HG02642 (cell line): ENCODE results near the gene KCMF1.

ENCODE experiments used
- ATAC-seq: cut with Tn5 transposase; IDR thresholded peaks from one replicate; pipeline ENCODE4 v1.9.1; 2021; ENCODE audit warnings: mild to moderate bottlenecking; ENCODE audit not compliant: unreplicated experiment, poor library complexity

The KCMF1 gene

DNA sequence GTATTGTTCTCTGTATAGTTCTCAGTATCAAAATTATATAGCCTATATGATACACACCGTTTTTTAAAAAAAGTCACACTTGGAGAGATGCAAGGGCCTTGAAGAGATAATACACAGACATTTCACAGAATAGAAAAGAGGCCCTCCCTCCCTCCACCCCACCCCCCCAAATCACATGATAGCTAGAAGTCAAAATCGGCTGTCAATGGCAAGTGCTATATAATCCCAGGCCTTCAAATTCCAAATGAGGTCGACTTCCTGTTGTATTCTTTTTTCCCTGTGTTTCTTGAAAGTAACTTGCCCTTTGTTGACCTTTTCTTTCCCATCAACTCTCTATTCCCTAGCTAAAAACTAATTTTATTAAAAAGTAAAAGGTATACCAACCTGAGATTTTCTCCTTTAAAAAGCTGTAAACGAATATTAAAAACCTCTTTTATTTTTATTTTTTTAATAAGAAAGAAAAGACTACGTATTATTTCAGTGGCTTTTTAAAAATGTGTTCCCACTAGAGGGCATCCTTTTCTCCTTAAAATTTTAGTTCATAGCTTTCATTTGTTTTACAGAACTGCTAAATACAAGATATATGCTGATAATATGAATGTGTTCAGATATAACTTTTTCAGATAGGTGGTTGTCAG is 46.6 kb downstream of the KCMF1 start:
- no peak for ATAC-seq

GRCh38 chr2:85018049-85018447 is 47.1 kb downstream of the KCMF1 start:
- ATAC-seq = no peak

DNA sequence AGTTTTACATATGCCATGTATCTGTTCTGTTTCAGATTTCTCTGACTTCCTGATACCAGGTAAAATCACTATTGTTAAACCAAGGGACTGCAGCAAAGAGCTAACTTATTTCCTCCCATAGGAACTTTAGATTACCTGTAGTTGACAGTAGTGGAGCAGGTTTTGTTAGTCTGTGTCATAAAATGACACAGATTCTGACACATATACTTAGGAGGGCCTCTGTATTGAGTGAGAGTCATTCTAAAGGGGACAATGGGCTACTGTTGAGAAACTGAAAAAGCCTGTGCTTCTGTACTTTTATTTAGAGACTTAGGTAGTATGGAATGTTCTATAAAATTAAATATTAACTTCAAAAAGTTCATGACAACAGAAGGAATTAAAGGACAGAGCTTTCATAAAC is 48.2 kb downstream of the KCMF1 start:
- ATAC-seq = no peak

- ATAC-seq = no peak
Observed at GRCh38 chr2:85022232-85022631, 51.3 kb downstream of the KCMF1 start.

DNA sequence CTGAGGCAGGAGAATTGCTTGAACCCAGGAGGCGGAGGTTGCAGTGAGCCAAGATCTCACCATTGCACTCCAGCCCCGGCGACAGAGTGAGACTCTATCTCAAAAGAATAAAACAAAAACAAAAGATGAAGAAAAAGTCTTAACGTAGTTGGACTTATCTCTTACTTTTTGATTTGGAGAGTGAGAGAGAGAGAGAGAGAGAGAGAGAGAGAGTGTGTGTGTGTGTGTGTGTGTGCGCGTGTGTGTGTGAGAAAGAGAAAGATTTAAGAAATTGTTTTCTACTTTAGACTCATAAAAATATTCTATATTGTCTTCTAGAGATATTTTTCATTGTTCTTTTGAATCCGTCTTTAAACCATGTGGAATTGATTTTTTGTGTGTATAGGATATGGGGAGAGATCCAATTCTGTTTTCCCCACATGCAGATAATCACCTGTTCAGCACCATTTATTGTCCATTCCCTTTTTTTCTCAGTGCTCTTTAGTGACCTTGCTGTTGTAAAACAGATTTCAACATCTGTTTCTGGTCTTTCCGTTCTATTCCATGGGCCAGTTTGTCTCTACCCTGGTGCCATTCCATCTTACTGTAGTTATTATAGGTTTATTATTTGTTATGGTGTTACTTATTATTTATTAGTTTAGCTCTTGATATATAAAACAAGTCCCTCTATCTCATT is 53.5 kb downstream of the KCMF1 start:
- ATAC-seq = no peak

DNA sequence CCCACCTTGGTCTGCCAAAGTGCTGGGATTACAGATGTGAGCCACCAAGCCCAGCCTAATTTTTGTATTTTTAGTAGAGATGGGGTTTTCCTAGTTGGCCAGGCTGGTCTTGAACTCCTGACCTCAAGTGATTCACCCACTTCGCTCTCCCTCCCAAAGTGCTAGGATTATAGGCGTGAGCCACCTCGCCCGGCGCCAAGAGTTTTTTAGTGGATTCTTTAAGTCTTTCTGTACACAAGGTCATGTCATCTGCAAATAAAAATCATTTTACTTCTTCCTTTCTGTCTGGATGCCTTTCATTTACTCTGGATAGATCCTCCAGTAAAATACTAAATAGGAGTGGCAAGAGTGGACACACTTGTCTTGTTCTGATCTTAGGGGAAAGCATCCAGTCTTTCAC is 61.7 kb downstream of the KCMF1 start:
- ATAC-seq = no peak

DNA sequence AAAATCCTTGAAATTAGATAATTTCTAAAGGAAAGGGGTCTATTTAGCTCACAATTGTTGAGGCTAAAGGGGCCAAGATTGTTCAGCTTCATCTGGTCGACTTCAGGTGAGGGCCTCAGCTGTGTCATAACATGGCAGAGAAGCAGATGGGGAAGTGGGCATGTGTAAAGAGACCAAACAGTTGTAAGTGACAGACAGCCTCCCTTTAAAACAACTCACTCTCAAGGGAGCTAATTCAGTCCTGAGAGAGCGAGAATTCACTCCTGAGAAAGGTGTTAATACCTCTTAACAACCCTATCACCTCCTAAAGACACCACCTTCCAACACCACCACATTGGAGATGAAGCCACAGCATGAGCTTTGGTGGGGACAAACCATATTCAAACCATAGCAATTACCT is 62.4 kb downstream of the KCMF1 start:
- ATAC-seq = no peak

DNA sequence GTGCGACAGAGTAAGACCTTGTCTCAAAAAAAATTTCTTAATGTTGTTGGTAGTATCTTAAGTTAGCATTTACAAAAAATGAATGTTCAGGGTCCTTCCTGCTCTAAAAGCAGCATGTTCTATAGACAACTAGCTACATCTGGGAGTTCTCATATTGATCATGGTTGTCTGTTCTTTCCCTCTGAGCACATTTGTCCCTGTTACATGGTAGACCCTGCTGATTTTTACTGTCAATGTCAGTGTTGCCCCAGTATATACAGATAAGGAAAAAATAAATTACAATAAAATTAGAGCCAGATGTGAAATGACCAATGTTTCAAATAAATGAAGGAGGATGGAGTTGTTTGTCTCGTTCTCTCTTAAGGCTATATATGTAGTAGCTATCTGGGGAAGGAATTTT is 63.2 kb downstream of the KCMF1 start:
- no peak for ATAC-seq

DNA sequence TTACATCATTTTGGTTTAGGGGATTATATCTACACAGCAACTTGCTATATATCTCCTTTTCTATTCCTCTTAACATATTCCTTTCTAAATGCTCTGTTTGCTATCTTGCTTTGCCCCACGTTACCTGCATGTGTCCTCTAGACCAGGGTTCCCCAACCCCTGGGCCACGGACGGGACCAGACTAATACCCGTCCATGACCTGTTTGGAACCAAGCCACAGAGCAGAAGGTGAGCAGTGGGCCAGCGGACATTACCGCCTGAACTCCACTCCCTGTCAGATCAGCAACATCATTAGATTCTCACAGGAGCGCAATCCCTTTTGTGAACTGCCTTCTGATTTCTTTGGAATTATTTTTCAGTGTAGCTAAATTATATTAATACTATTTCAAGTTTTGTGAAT is 66.7 kb downstream of the KCMF1 start:
- ATAC-seq = no peak

DNA sequence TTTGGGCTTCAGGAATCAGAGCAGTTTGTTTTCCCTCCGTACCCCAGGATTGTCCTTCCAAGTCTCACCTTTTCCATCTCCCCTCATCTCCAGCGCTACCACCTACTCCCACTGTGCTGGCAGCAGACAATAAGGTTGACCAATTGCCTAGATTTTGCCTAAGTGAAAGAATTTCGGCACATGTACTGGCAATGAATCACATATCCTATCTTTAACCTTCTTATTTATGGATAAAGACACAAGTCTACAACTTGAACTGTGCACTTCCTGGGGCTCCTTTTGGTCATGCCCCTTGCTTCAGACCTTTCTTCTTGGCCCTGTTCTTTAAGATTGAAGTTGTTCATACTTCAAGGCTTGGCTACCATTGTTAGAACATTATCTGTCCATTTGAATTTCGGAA is 71.4 kb downstream of the KCMF1 start:
- no peak for ATAC-seq

DNA sequence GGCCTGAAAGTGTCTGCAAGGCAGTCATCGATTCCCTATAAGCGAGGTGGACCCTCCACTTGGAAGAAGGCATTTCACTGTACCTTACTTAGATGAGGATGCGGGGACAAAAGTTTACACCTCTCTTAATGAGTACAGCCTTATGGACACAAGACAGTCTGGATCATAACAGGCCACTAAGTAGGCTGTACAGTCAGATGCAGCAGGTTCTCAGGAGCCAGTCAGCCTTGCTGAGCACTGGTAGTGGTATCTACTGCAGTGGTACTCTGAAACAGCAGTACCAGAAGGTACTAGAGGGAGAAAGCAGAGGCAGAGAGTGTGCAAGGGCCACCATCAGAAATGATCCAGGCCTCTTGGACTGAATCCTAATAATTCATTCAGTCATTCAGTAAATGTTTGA is 77.6 kb downstream of the KCMF1 start:
- no peak for ATAC-seq

GRCh38 chr2:85049236-85049635 is 78.3 kb downstream of the KCMF1 start:
- ATAC-seq = no peak

DNA sequence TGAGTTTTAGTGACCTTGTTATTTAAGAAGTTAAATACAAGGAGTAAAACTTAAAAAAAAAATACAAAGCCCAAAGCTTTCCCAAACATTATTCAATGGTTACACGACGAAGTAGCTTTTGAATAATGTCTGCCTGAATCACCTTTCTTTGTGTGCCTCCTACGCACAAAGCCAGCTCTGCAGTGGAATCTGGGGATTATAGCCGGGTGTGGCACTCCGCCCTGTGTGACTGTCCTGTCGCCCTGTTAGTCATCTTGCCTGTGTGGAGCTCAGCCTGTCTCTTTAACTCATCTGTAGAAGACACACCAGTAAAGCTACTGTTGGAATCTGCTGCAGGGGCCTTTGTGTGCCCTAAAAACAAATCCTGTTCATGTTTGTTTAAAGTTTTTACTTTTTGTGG is 82.8 kb downstream of the KCMF1 start:
- no peak for ATAC-seq

DNA sequence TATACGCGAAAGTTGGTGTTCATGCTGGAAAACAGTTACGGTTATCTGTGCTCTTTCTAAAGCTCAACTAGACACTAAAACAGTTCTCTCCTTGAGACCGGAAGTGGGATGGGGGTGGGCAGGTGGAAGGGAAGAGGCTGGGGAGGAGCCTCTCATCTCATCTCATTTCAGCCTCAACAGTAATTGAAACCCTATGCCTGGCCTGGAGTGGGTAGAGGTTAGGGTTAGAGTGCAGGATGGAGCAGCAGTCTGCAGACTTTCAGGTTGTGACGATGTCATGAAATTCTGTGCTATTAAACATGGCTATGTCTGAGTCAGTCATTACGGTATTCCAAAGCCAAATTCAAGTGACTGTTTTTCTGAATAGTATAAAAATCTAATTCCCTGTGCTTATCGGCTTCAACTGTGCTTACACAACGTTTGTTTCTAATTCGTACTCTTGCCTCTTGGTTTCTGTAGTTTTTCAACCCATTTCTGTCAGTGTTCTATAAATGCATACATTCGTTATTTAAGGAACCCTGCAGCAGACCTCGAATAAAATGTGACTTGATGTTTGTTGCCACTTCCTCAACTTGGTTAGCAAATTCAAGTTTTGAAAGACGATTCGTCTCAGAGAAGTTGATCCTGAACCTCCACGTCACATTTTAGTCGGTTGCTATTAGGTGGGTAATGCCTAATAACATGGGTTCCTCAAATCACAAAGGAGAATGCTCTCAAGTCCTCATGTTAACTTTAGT is 86.4 kb downstream of the KCMF1 start:
- ATAC-seq = no peak

GRCh38 chr2:85061896-85062295 is 90.9 kb downstream of the KCMF1 start:
- ATAC-seq = no peak

DNA sequence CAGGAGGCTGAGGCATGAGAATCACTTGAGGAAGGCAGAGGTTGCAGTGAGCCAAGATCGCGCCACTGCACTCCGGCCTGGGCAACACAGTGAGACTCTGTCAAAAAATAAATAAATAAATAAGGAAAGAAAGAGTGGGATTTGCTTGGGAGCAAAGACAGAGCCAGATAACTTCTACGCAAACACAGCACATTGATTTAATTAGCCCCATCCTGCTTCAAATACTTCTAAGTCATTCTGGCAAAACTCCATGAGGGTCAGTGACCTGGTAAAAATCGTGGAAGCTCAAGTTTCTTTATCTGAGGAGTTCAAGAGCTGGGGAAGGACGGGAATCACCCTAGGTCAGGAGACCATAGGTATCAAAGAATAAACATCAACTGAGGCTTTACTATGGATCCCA is 91.6 kb downstream of the KCMF1 start:
- no peak for ATAC-seq

DNA sequence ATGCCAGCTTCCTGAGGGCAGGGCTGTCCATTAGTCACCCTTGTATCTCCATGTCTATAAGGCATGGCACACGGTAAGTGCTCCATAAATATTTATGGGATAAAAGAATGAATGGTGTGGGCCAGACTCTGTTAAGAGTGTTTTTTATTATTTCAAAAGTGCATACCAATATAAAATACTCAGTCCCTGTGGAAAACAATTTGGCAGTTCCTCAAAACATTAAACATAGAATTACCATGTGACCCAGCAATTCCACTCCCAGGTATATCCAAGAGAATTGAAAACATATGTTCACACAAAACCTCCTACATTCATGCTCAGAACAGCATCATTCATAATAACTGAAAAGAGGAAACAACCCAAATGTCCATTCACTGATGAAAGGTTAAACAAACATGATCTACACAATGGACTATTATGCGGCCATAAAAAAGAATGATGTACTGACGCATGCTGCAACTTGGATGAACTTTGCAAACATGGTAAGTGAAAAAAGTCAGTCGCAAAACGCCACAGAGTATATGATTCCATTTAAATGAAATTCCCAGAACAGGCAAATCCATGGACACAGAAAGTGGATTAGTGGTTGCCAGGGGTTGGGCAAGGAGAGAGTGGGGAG is 93.1 kb downstream of the KCMF1 start:
- ATAC-seq = no peak

DNA sequence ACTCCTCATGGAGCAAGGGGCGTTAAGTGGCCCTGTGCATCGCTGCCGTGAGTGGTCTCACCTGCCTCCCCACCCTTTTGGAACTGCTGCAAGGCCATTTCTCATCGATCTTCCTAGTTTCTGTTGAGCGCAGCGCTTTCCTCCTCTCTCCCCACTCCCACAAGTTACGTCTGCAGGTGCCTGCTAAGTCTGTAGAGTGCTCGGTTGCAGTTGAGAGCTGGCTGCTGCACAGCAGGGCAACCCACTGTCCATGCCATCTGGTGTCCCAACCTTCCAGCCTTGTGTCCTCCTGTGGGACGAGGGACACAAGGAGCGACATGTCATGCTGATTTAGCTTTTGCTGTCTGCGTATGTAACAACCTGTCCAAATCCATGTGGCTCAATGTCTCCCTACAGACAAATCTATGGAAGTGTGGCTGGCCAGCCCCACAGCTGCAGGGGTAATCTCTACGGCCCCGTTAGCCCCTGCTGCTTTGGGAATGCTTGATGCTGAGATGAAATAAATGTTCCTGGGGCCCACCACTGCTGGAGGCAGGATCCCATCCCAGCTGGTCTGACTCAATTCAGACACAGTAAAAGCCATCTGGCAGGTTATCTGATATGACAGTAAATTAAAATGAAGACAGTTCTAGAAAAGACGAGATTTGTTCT is 94.1 kb downstream of the KCMF1 start:
- no peak for ATAC-seq

DNA sequence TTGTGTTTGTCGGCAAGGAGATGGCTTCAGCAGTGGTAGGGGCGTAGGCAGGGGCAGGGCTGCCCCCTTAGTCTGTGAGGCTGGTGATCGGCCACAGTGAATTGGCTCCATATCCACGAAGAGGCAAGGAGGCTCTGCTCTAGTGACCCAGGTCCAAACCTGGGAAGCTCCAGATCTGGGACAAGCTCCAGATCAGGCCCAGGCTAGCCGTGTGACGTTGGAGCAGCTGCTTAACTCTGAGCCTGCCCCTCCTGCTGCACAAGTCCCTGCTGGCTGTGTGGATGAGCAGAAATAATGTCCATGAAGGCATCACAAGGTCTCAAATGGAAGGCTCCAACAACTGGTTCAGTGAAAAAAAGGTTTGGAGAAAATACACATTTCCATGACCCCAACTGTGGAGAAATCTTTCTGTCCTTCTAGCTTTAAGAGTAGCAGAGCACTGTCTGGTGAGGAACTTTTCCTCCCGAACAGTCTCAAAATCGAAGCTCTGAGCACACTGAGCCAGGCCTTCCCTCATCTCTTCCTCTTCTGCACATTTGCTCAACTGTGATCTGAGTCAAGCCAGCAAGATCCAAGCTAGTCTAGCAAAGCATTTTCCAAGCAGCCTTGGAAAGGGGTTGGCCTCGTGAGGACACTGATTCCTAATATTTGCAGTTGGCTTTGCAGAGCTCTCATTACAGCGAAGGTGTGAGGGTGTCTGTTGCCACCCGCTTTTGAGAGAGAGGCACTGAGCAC is 95.2 kb downstream of the KCMF1 start:
- ATAC-seq = no peak

- ATAC-seq = no peak
Observed at GRCh38 chr2:85066874-85067351, 96.0 kb downstream of the KCMF1 start.
